ENCODE measurements around the gene CDIP1. TPM values are rescaled to one million over a fixed set of nuclear protein-coding genes. Genes with fewer than 3 reads are reported as not detected.

CDIP1 gene
- total RNA-seq, 1 experiment from 2014 or later: 49.7 TPM

GRCh38 chr16:4557973-4558372, 19.4 kb upstream of the CDIP1 start:
- WGBS (ENCODE audit: extremely low coverage, insufficient read length, low lambda C conversion rate): no CpG with 5 or more reads among the region's 10 CpGs
- TF ChIP-seq CTCF (conservative IDR thresholded peaks at IDR 0.05): no peak
- no peak overlapping the region for H3K4me3 Mint-ChIP-seq

More at GRCh38 chr16:4557973-4558372, 19.4 kb upstream of the CDIP1 start:
- Histone ChIP-seq H3K27ac (ENCODE audit: insufficient read length, low read depth, low read length) (no peak overlapping the region), H2BK5ac (ENCODE audit: insufficient read length, low read length) (no peak overlapping the region), H3T11ph (ENCODE audit: low read length) (no peak overlapping the region), H2AK5ac (ENCODE audit: insufficient read length, low read length) (no peak overlapping the region), H3K4me1 (ENCODE audit: insufficient read depth, low read length) (no peaks in the 10 kb centered on the region; the same call in 1 of the 2 replicates), H2BK12ac (ENCODE audit: insufficient read length, low read depth, low read length) (no peak overlapping the region), H4K5ac (ENCODE audit: insufficient read length, low read depth, low read length) (no peak overlapping the region), H4K20me1 (ENCODE audit: control insufficient read depth, insufficient read depth, insufficient read length) (no peaks in the 10 kb centered on the region), H3K79me2 (ENCODE audit: insufficient read depth, low read length) (no peaks in the 10 kb centered on the region), H2BK20ac (ENCODE audit: low read depth, low read length, poor library complexity, severe bottlenecking) (no peak overlapping the region), H3K79me1 (ENCODE audit: insufficient read depth, low read depth, low read length, poor library complexity, severe bottlenecking) (no peaks in the 10 kb centered on the region), H2BK15ac (ENCODE audit: low read depth, low read length) (no peak overlapping the region), H3K23ac (ENCODE audit: insufficient read length, low read depth, low read length) (no peak overlapping the region), H4K8ac (replicated peaks; ENCODE audit: insufficient read length, low read depth, low read length) (no peak overlapping the region), H3K18ac (ENCODE audit: insufficient read length, low read depth, low read length) (no peak overlapping the region), H3K4me2 (ENCODE audit: insufficient read depth, insufficient read length, low read length) (no peak overlapping the region), H2AFZ (ENCODE audit: low read length) (no peak overlapping the region), H3K27me3 (ENCODE audit: insufficient read depth, low read length) (no peaks in the 10 kb centered on the region), H2BK120ac (ENCODE audit: low read depth, low read length, poor library complexity, severe bottlenecking) (no peak overlapping the region), H3K56ac (ENCODE audit: insufficient read length, low read depth, low read length) (no peak overlapping the region), H3K9ac (ENCODE audit: extremely low read depth, insufficient read length, low read length) (no peak overlapping the region), H3K23me2 (ENCODE audit: insufficient read length, low read depth, low read length, poor library complexity, severe bottlenecking) (no peaks in the 10 kb centered on the region), H4K91ac (ENCODE audit: insufficient read length, low read depth, low read length) (no peak overlapping the region), H3K14ac (ENCODE audit: insufficient read depth, low read length) (no peak overlapping the region), H3K9me3 (ENCODE audit: control insufficient read depth, low read depth, low read length) (no peaks in the 10 kb centered on the region), H3K4ac (ENCODE audit: low read depth, low read length) (no peak overlapping the region)
- Mint-ChIP-seq H3K9me3 (no peaks in the 10 kb centered on the region), H3K36me3 (ENCODE audit: insufficient read depth in 1 of 3, low read depth in 3 of 3) (no peaks in the 10 kb centered on the region), H3K27ac (no peak overlapping the region), H3K4me1 (peaks cover 10 to 14% of the 10 kb centered on the region in 2 experiments; a peak in 3 of 4 replicates), H3K27me3 (ENCODE audit: low read depth) (peaks cover 8% of the 10 kb centered on the region)
- DNase-seq: no peak
